MG63 (cell line): ENCODE results near the gene EPN2. TPM values are rescaled to one million over a fixed set of nuclear protein-coding genes. Genes with fewer than 3 reads are reported as not detected.
"Not testable (repeated sequence)": the region's sequence is repeated elsewhere in the genome, so short reads cannot be mapped to it uniquely, and the experiment has no call there.

Source experiments
- DNase-seq: peaks from one replicate; pipeline ENCODE4 v3.0.0-alpha.2; 2020
- H3K27me3 ChIP-seq: fragments of 250-450 bp; sonication (Bioruptor Pico); 2 replicates; pipeline ENCODE4 v1.5.1; 2020; ENCODE audit warnings: mild to moderate bottlenecking, moderate library complexity
- H3K36me3 ChIP-seq: fragments of 250-450 bp; sonication (Bioruptor Pico); 2 replicates; pipeline ENCODE4 v1.5.1; 2020; ENCODE audit warnings: mild to moderate bottlenecking, moderate library complexity
- H3K4me3 ChIP-seq: fragments of 250-450 bp; sonication (Bioruptor Pico); 2 replicates; pipeline ENCODE4 v1.5.1; 2020; ENCODE audit warnings: mild to moderate bottlenecking, moderate library complexity
- H3K9me3 ChIP-seq: fragments of 250-450 bp; sonication (Bioruptor Pico); 2 replicates; pipeline ENCODE4 v1.5.1; 2020; ENCODE audit warnings: mild to moderate bottlenecking, moderate library complexity
- total RNA-seq: library from RNA; depleted of rRNA; stranded (reverse); fragments of >200 nt; shearing (Covaris generic); gene quantifications from 2 replicates; pipeline ENCODE4 v1.2.3, GENCODE V29; 2014; ENCODE audit warnings: low replicate concordance

The EPN2 gene
- total RNA-seq, 1 experiment from 2014 or later, result 16.4 TPM

DNA sequence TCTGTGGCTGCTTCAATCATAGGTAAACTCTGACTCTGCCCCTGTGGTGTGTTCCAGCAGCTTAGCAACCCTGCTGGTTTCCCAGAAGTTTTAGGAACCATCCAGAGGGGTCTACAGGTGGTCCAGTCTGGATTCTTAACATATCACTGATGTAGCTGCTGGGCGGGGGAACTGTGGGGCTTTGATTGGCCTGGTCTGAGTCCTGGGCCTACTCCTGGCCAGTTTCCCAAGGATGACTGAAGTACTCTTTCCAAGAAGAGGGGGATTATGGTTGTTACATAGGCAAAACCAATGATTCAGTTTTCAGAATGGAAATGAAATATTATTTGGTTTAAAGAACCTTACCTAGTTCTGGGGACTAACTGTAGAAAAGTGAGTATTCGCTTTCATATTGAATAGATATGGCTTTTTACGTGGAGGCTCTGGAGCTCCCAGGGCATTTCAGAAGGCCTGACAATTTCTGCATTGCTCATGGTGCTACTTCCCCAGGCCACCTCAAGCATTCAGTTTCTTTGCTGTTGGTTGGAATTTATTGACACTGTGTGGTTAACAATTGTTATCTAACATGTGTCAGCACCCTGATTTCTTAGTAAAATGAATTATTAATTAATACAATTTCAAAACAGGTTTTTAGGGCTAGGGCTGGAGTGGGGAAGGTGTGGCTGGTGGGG lies 38.4 kb downstream of the EPN2 start:
- no peaks in the 10 kb centered on the region for H3K36me3 ChIP-seq
- H3K4me3 ChIP-seq, result no peak overlapping the region
- no peak for DNase-seq
- H3K9me3 ChIP-seq, result no peaks in the 10 kb centered on the region
- H3K27me3 ChIP-seq, result no peaks in the 10 kb centered on the region

DNA sequence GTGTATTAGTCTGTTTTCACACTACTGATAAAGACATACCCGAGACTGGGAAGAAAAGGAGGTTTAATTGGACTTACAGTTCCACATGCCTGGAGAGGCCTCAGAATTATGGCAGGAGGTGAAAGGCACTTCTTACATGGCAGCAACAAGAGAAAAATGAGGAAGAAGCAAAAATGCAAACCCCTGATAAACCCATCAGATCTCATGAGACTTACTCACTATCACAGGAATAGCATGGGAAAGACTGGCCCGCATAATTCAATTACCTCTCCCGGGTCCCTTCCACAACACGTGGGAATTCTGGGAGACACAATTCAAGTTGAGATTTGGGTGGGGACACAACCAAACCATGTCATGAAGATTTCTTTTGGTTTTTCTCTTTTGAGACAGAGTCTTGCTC lies 41.1 kb downstream of the EPN2 start:
- not testable (repeated sequence) for H3K9me3 ChIP-seq, H3K36me3 ChIP-seq, DNase-seq, H3K4me3 ChIP-seq, H3K27me3 ChIP-seq

GRCh38 chr17:19278729-19279128 lies 41.6 kb downstream of the EPN2 start:
- H3K4me3 ChIP-seq, result no peak overlapping the region
- no peaks in the 10 kb centered on the region for H3K27me3 ChIP-seq
- H3K9me3 ChIP-seq, result no peaks in the 10 kb centered on the region
- DNase-seq, result no peak
- H3K36me3 ChIP-seq, result 0 out of 2 replicates have a peak, but pooled peaks cover 3% of the 10 kb centered on the region

- Histone ChIP-seq H3K27me3 (no peaks in the 10 kb centered on the region), H3K9me3 (no peaks in the 10 kb centered on the region), H3K36me3 (0 out of 2 replicates have a peak, but pooled peaks cover 3% of the 10 kb centered on the region), H3K4me3 (no peak overlapping the region)
- DNase-seq, result peak; percentile 27
Observed at GRCh38 chr17:19281161-19281560, 44.0 kb downstream of the EPN2 start.

- H3K9me3 ChIP-seq, result no peaks in the 10 kb centered on the region
- H3K27me3 ChIP-seq, result no peaks in the 10 kb centered on the region
- H3K4me3 ChIP-seq, result no peak overlapping the region
- H3K36me3 ChIP-seq, result 0 out of 2 replicates have a peak, but pooled peaks cover 3% of the 10 kb centered on the region
- DNase-seq, result no peak
Observed at GRCh38 chr17:19284005-19284959, 47.1 kb downstream of the EPN2 start.

- H3K36me3 ChIP-seq, result 0 out of 2 replicates have a peak, but pooled peaks cover 3% of the 10 kb centered on the region
- DNase-seq, result no peak
- no peak overlapping the region for H3K4me3 ChIP-seq
- no peaks in the 10 kb centered on the region for H3K27me3 ChIP-seq
- H3K9me3 ChIP-seq, result no peaks in the 10 kb centered on the region
Observed at GRCh38 chr17:19285213-19285900, 48.2 kb downstream of the EPN2 start.

DNA sequence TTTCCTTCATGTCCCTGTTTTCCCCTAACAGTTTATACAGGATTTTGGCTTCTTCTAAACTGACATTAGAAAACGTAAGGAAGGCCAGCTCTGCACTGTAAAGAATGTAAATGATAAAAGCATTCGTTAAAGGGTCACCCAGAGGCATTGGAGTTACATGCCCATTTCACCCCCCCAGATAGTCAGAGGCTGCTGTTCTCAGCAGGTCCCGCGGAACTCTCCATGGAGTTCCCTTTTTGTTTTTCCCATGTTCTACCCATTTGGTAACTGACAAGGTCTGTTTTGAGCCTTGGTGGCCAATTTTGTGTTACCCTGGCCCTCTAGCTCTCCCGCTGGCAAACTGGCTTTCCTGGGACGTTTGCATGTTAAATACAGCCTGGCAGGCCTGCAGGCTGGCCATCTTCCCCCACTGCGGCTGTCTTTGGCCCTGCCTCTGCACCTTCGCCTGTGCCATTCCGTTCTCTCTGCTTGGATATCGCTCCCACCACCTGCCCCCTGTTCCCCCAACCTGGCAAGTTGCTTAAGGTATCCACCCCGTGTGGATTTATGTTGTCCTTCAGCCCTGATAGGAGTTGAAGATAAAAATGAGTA lies 49.7 kb downstream of the EPN2 start:
- no peaks in the 10 kb centered on the region for H3K27me3 ChIP-seq
- no peak for DNase-seq
- H3K36me3 ChIP-seq, result 0 out of 2 replicates have a peak, but pooled peaks cover 2% of the 10 kb centered on the region
- H3K9me3 ChIP-seq, result no peaks in the 10 kb centered on the region
- H3K4me3 ChIP-seq, result no peak overlapping the region

DNA sequence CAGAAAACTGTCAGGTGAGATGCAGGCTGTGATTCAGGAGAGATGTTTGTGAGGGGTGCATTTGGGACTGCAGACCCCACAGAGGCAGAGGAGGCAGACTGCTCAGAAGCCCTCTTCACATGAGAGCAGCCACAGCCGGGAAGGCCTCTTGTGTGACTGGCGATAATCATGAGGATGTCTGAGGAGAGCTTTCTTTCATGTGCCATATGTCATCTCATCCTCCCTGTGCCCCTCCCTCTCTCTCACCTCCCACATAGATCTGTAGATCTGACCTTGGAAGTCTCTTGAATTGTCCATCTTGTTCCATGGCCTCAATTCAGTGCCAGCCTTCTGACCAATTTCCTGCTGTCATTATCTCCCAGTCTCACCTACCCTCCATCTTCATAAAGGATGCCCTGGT lies 50.5 kb downstream of the EPN2 start:
- no peak for DNase-seq
- Histone ChIP-seq H3K27me3 (no peaks in the 10 kb centered on the region), H3K4me3 (no peak overlapping the region)

GRCh38 chr17:19288453-19288852 lies 51.3 kb downstream of the EPN2 start:
- H3K36me3 ChIP-seq, result no peaks in the 10 kb centered on the region
- no peak overlapping the region for H3K4me3 ChIP-seq
- DNase-seq, result no peak
- no peaks in the 10 kb centered on the region for H3K27me3 ChIP-seq
- H3K9me3 ChIP-seq, result no peaks in the 10 kb centered on the region

More for the DNA sequence above, 50.5 kb downstream of the EPN2 start:
- Histone ChIP-seq H3K36me3 (no peaks in the 10 kb centered on the region), H3K9me3 (no peaks in the 10 kb centered on the region)

GRCh38 chr17:19290066-19290705 lies 53.0 kb downstream of the EPN2 start:
- no peak for DNase-seq
- no peaks in the 10 kb centered on the region for H3K36me3 ChIP-seq
- H3K27me3 ChIP-seq, result no peaks in the 10 kb centered on the region
- no peak overlapping the region for H3K4me3 ChIP-seq
- no peaks in the 10 kb centered on the region for H3K9me3 ChIP-seq

DNA sequence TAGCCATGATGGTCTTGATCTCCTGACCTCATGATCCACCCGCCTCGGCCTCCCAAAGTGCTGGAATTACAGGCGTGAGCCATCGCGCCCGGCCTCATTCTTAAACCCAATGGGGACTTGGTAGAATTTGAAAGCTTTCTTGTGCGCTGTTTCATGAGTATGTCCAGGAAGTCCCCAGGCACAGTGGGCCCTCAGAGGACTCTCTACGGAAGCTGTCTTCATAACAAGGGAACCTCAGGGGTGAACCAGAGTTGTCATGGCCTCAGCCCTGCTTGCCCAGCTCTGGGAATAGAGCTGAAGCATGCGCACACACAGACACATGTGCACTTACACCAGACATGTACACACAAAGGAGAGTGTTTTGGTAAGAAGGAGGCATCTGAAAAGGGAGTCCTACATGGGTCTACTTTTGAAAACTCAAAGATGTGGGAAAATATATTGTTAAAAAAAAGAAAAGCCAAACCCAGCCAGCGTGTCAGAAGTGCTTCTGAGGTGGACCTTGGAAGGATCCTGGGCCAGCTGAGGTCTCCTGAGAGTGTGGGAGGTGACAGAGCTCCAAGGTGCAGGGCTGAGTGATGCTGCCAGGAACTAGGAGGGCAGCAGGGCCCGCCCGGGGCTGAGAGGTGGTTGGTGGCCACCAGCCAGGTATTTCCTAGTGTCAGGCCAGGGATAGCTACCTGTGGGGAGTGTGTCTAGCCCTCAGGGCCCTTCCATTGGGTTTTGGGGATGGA lies 54.6 kb downstream of the EPN2 start:
- DNase-seq, result no peak
- Histone ChIP-seq H3K9me3 (no peaks in the 10 kb centered on the region), H3K27me3 (no peaks in the 10 kb centered on the region), H3K4me3 (no peak overlapping the region), H3K36me3 (no peaks in the 10 kb centered on the region)

- no peaks in the 10 kb centered on the region for H3K9me3 ChIP-seq
- H3K36me3 ChIP-seq, result no peaks in the 10 kb centered on the region
- DNase-seq, result no peak
- H3K4me3 ChIP-seq, result no peak overlapping the region
- no peaks in the 10 kb centered on the region for H3K27me3 ChIP-seq
Observed at GRCh38 chr17:19292377-19292711, 55.2 kb downstream of the EPN2 start.

GRCh38 chr17:19294443-19294842 lies 57.3 kb downstream of the EPN2 start:
- no peaks in the 10 kb centered on the region for H3K9me3 ChIP-seq
- no peaks in the 10 kb centered on the region for H3K27me3 ChIP-seq
- H3K4me3 ChIP-seq, result no peak overlapping the region
- no peaks in the 10 kb centered on the region for H3K36me3 ChIP-seq
- DNase-seq, result no peak

GRCh38 chr17:19295473-19296135 lies 58.4 kb downstream of the EPN2 start:
- Histone ChIP-seq H3K9me3 (no peaks in the 10 kb centered on the region), H3K27me3 (no peaks in the 10 kb centered on the region), H3K36me3 (no peaks in the 10 kb centered on the region), H3K4me3 (no peak overlapping the region)
- no peak for DNase-seq
